Glomerular visceral epithelial cell (primary cell): ENCODE data around the gene TGFBI.

Experiments
- DNase-seq: peaks from one replicate; pipeline ENCODE4 v3.0.0-alpha.2; 2016; ENCODE audit errors: extremely low spot score

The TGFBI gene

GRCh38 chr5:136028782-136029742 is at the start of gene TGFBI:
Gene TGFBI (plus strand): TSS chr5:136028988. CDS start chr5:136029056, 68 bp downstream.
- peak; percentile 89 for DNase-seq

- DNase-seq, result no peak
These were observed 49.8 kb upstream of the TGFBI start for GRCh38 chr5:135978993-135979392.

- DNase-seq, result no peak
These were observed 49.3 kb upstream of the TGFBI start for GRCh38 chr5:135979510-135979909.

DNA sequence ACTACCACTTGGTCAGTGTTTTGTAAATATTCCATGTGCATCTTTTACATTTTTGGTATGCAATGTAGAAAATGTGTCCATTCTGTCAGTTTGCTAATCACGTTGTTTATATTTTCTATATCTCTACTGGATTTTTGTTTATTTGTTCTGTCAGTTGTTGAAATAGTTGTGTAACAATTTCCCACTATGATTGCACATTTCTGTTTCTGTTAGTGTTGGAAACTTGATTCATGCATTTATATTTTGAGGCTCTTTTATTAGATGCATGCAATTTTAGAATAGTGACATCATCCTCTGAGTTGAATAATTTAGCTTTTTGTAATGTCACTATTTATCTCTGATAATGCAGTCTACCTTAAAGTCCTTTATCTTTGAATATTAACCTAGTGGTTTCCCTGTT is 48.2 kb upstream of the TGFBI start:
- no peak for DNase-seq

DNA sequence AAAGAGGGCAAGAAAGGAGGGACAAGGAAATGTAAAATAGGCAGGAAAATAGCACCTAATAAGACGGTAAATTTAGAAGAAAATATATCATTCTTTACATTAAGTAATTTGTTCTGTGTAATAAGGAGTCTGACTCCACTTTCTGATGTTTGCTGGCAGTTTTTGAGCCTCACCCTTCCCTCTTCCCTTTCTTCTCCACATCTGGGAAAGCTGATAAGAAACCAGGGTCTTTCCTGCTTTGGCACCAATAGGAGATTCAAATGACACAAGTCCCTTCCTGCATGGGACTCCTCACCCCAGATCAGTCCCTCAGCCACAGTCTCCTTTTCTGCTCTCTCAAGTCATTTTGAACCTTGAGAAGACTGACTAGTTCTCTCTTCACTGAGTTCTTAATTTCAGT is 42.8 kb upstream of the TGFBI start:
- no peak for DNase-seq

DNA sequence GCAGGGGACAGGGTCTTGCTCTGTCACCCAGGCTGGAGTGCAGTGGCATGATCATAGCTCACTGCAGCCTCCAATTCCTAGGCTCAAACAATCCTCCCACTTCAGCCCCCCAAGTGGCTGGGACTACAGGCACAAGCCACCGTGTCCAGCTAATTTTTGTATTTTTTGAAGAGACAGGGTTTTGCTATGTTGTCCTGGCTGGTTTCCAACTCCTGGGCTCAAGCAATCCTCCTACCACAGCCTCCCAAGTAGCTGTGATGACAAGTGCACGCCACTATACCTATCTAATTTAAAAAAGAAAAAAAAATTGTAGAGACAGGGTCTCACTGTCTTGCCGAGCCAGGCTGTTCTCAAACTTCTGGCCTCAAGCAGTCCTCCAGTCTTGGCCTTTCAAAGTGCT is 42.4 kb upstream of the TGFBI start:
- DNase-seq, result no peak

DNA sequence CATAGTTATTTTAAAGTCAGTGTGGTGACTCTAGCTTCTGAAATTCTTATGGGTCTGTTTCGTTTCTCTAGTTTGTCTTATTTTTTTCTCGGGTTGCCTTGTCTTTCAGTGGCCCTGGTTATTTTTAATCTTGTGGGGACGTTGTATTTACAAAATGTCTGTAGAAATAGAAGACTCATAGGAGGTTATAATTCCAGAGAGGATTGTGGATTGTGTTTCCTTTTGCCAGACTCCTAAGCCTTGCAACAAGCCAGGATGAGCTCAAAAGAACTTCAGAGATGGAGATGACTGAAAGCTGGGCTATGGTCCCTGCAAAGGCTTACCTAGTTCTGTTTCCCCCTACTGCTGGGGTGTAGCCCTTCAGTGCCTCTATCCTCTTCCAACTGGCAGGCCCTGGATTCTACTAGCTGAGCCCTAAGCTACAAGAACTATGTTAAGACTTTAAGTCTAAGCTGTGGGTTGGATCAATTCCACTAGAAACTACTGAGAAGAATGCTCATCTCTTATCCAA is 41.8 kb upstream of the TGFBI start:
- no peak for DNase-seq

- DNase-seq, result no peak
These were observed 40.2 kb upstream of the TGFBI start for GRCh38 chr5:135988546-135988945.

- DNase-seq, result no peak
These were observed 39.1 kb upstream of the TGFBI start for GRCh38 chr5:135989686-135990085.

DNA sequence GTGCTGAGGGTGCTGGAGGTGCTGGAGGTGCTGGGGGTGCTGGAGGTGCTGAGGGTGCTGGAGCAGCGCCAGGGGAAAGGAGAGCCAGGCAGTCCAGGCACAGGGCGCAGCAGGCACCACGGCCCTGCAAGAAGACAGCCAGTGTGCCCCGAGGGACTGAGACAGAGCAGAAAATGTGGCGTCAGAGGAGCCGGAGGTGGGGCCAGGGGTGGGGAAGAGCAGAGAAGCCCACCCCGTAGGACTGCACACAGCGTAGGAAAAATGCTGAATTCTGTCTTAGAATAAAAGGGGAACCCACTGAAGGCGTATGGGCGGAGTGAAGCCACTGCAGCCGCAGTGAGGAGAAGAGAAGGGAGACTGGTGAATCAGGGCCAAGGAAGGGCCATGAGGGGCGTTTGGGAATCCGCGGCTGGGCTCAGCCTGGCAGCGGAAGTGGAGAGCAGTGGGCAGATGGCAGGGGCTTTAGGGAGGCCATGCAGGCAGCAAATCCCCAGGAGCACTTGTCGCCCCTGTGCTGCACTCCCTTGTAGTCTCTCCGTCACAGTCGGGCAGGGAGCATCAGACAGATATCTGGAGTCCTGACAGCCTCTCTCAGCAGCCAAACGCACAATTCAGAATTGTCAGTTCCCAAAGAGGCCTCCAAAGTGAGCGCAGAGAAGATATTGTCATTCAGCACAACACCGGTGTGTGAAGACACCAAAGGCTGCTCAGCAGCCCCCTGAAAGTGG is 38.1 kb upstream of the TGFBI start:
- DNase-seq, result no peak

GRCh38 chr5:135991429-135991828 is 37.4 kb upstream of the TGFBI start:
- no peak for DNase-seq

GRCh38 chr5:135993335-135993879 is 35.4 kb upstream of the TGFBI start:
- DNase-seq, result peak; percentile 15

DNA sequence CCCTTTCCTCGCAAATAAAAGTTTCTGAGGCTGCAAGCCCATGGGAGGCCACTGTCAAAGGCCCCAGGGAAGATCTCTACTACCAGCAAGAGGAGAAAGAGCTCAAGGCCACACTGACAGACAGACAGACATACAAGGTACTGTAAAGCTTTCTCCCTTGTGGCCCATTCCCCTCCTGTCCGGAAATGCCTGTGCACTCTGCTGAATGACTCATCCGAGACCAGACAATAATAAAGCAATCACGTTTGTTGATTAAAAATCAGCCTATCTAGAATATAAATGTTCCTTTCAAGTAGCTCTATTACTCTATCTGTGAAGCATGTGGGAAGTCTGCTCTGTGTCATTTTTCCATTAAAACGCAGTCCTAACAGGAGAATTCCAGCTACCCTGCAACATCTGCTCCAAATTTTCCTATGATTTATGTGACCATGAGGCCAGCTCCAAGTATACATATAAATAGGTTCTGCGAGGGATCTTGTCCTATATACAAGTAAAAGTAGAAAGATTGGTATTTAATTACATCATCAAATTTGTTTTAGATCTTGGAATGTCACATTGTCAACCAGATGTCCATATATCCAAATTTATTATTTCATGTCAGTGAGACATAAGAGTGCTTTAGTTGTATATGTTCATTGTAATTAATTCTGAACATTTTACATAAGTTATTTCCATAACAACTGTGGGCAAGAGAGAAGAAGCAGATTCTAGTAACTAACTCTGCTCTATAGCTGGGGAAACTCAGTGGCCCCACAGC is 34.7 kb upstream of the TGFBI start:
- peak; percentile 65 for DNase-seq

- DNase-seq, result no peak
These were observed 32.8 kb upstream of the TGFBI start for GRCh38 chr5:135995976-135996375.

DNA sequence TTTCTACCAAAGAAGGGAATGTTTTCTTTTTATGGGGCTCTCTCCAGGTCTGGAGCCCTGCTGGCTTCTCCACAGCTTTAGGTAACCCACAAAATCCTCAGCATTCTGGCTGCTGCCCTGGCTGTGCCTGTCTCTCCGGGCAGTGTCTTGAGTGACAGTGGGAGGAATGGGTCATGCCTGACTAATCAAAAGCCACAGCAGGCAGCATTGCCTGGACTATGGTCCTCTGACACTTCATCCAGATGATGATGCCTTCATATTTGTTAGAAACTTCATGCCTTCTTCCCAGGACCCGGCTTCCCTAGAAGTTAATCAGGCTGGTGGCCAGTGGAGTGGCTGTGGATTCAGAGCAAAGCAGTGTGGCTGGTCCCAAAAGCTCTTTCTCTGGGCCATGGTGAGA is 32.2 kb upstream of the TGFBI start:
- DNase-seq, result peak; percentile 63

GRCh38 chr5:135997673-135998335 is 31.0 kb upstream of the TGFBI start:
- DNase-seq, result no peak

- no peak for DNase-seq
These were observed 29.9 kb upstream of the TGFBI start for GRCh38 chr5:135998889-135999288.

DNA sequence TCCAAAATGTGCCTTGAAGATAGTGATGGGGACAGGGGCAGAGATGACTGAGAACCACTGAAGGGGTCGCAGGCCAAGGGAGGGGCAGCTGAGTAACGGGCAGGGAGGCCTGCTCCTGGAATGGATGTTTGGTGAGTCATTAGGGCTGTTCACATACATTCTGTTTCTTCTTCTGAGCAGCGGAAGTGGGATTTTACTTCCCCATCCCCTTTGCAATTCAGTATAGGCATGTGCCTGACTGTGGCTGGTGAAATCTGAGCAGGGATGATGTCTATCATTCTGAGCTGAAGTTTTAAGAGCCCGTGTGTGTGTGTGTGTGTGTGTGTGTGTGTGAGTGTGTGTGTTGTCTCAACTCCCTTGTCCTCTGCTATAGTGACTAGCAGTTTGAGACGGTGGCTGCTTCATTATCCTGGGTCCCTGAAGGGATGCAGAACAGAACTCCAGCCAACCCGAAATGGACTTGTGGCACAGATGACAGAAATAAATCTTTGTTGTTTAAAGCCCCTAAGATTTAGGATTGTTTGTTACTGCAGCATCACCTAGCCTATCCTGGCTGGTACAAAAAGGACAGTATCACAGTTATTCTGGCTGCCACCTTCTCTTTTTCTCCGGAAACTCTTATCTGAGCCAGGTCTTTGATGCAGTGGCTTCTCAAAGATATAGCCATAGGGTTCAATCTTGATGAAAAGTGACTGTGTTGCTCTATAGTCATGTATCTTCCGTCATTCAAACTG is 29.2 kb upstream of the TGFBI start:
- DNase-seq, result peak; percentile 86

- no peak for DNase-seq
These were observed 28.6 kb upstream of the TGFBI start for GRCh38 chr5:136000147-136000546.

- DNase-seq, result no peak
These were observed 27.9 kb upstream of the TGFBI start for GRCh38 chr5:136000932-136001331.
